Vagina (tissue), 2 donors: ENCODE measurements around the gene PRUNE2. TPM values are rescaled to one million over a fixed set of nuclear protein-coding genes. Genes with fewer than 3 reads are reported as not detected.

Experiments
- DNase-seq, 2 donors: peaks; one replicate each; pipeline ENCODE4 v3.0.0-alpha.2; 2017; ENCODE audit errors: extremely low spot score in 2 of 2
- H3K27ac ChIP-seq: fragments of 200-600 bp; sonication (generic); one replicate; pipeline ENCODE4 v1.5.1; 2019
- H3K27me3 ChIP-seq: fragments of 200-600 bp; sonication (generic); one replicate; pipeline ENCODE4 v1.5.1; 2019
- H3K36me3 ChIP-seq, 2 donors: fragments of 200-600 bp; sonication (generic); one replicate each; pipeline ENCODE4 v1.5.1; 2017 to 2019
- H3K4me1 ChIP-seq: fragments of 200-600 bp; sonication (generic); one replicate; pipeline ENCODE4 v1.5.1; 2019
- H3K4me3 ChIP-seq, 2 donors: fragments of 200-600 bp; sonication (generic); 1 replicate in 1 of 2; 2 replicates in 1 of 2; pipeline ENCODE4 v1.5.1; 2016 to 2019
- H3K9me3 ChIP-seq: fragments of 200-600 bp; sonication (generic); one replicate; pipeline ENCODE4 v1.5.1; 2019
- POLR2A ChIP-seq, 2 donors: fragments of 450-650 bp; IDR thresholded peaks; one replicate each; pipeline ENCODE4 v1.6.1; 2017; ENCODE audit warnings: antibody characterized with exemption in 2 of 2, mild to moderate bottlenecking in 2 of 2, moderate library complexity in 2 of 2
- POLR2AphosphoS5 ChIP-seq, 2 donors: sonication (generic); formaldehyde crosslinking; IDR thresholded peaks; one replicate each; pipeline ENCODE4 v1.9.0; 2017; ENCODE audit warnings: antibody characterized with exemption in 2 of 2, mild to moderate bottlenecking in 2 of 2, low read depth in 1 of 2; ENCODE audit not compliant: insufficient read depth in 1 of 2
- intact Hi-C: fragments of 100-400 bp; cut with DNase I; formaldehyde crosslinking; loops from one replicate; pipeline ENCODE4 v1.15.1; 2023
- total RNA-seq: library from RNA; depleted of rRNA; stranded (reverse); fragments of >200 nt; gene quantifications from one replicate; pipeline ENCODE4 v1.2.3, GENCODE V29; 2016
- TF ChIP-seq, protein P1 (sequence below), 3 experiments: fragments of 450-650 bp in 2 of 3; fragments of 200-600 bp in 1 of 3; sonication (generic) in 1 of 3; IDR thresholded peaks; one replicate each; pipeline ENCODE4 v1.5.1; 2017 to 2019; ENCODE audit warnings: antibody characterized with exemption in 3 of 3, mild to moderate bottlenecking in 2 of 3, moderate library complexity in 2 of 3

The PRUNE2 gene
- total RNA-seq, 1 donor from 2014 or later = 75.6 TPM

DNA sequence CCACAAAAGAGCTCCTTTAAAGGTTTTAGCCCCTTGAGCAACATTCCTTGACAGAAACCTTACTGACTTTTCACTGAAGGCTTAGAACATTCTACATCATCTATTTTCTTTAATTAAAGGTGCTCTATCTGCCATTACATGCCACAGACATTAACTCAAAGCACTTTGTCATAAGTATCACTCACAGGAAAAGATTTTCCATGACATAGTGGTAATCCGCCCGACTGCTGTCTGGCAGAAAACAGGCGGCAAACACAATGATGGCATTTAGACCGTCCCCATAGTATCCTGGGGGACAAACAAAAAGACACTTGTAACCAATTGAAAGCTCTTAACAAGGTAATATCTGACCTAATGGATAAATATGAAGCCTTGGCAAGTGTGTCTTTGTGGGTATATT lies 267.9 kb downstream of the PRUNE2 start:
- no peaks in the 10 kb centered on the region for H3K4me1 ChIP-seq
- TF ChIP-seq POLR2AphosphoS5 (IDR thresholded peaks at IDR 0.05; ENCODE audit: insufficient read depth in 1 of 2, low read depth in 1 of 2) (no peak), POLR2A (IDR thresholded peaks at IDR 0.05) (no peak)
- TF ChIP-seq, protein P1, sequence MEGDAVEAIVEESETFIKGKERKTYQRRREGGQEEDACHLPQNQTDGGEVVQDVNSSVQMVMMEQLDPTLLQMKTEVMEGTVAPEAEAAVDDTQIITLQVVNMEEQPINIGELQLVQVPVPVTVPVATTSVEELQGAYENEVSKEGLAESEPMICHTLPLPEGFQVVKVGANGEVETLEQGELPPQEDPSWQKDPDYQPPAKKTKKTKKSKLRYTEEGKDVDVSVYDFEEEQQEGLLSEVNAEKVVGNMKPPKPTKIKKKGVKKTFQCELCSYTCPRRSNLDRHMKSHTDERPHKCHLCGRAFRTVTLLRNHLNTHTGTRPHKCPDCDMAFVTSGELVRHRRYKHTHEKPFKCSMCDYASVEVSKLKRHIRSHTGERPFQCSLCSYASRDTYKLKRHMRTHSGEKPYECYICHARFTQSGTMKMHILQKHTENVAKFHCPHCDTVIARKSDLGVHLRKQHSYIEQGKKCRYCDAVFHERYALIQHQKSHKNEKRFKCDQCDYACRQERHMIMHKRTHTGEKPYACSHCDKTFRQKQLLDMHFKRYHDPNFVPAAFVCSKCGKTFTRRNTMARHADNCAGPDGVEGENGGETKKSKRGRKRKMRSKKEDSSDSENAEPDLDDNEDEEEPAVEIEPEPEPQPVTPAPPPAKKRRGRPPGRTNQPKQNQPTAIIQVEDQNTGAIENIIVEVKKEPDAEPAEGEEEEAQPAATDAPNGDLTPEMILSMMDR (IDR thresholded peaks at IDR 0.05) = no peak
- no peak overlapping the region for H3K4me3 ChIP-seq
- intact Hi-C loops = no loop called here
- no peak for DNase-seq
- no peaks in the 10 kb centered on the region for H3K27me3 ChIP-seq
- no peak overlapping the region for H3K27ac ChIP-seq
- no peaks in the 10 kb centered on the region for H3K9me3 ChIP-seq
- H3K36me3 ChIP-seq = no peaks in the 10 kb centered on the region

DNA sequence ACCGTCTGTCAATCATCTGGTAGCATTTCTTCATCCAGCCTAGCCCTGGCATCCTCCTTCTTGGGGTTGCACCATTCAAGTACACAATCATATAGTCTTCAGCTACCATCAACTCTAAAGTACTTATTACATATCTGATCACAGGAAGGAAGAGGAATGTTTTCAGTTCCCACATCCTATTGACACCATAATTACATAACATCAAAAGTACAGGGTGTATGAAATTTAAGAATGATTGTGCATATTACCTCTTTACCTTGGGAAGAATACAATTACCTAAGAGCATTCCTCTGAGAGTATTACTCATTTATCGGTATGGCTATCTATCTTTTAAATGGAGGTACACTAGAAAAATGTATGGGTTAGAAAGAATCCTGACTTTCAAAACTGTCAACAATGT lies 268.5 kb downstream of the PRUNE2 start:
- no peaks in the 10 kb centered on the region for H3K4me1 ChIP-seq
- H3K27ac ChIP-seq = no peak overlapping the region
- TF ChIP-seq POLR2A (IDR thresholded peaks at IDR 0.05) (no peak), POLR2AphosphoS5 (IDR thresholded peaks at IDR 0.05; ENCODE audit: insufficient read depth in 1 of 2, low read depth in 1 of 2) (no peak)
- TF ChIP-seq, protein P1 (IDR thresholded peaks at IDR 0.05) = no peak
- no peaks in the 10 kb centered on the region for H3K9me3 ChIP-seq
- H3K27me3 ChIP-seq = no peaks in the 10 kb centered on the region
- intact Hi-C loops = no loop called here
- no peak overlapping the region for H3K4me3 ChIP-seq
- no peak for DNase-seq
- H3K36me3 ChIP-seq = no peaks in the 10 kb centered on the region

DNA sequence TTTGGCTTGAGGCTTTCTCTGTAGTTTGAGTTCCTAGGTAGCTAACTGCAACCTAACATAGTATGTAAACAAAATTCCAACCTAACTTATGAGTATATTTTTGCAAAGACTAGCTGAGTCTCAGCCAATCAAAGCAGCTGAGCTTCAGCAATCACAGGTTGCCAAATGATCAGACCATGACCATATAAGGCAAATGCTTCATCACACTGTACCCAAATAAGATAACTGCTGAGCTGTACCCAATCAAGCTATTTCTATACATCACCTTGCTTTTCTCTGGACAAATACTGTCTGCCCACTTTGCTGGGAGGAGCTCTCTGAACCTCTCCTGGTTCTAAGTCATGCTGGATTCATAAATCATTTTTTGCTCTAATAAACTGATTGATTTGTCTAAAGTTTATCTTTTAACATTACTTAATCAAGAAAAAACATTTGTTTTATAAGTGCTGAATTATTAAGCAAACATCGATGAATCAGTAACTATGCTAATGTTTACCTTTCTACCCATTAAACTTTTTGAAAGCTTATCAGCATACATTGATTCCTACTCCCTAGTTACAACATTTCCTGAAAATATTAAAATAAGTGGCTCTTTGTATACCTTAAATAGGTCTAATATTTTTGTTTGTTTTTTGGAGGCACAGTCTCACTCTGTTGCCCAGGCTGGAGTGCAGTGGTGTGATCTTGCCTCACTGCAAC lies 271.4 kb downstream of the PRUNE2 start:
- Histone ChIP-seq H3K36me3 (no peaks in the 10 kb centered on the region), H3K4me1 (no peaks in the 10 kb centered on the region), H3K27ac (no peak overlapping the region), H3K4me3 (no peak overlapping the region), H3K27me3 (no peaks in the 10 kb centered on the region), H3K9me3 (no peaks in the 10 kb centered on the region)
- no peak for DNase-seq
- intact Hi-C loops = no loop called here
- TF ChIP-seq, protein P1 (IDR thresholded peaks at IDR 0.05) = no peak
- no peak for TF ChIP-seq POLR2AphosphoS5 (IDR thresholded peaks at IDR 0.05; ENCODE audit: insufficient read depth in 1 of 2, low read depth in 1 of 2)
- no peak for TF ChIP-seq POLR2A (IDR thresholded peaks at IDR 0.05)

DNA sequence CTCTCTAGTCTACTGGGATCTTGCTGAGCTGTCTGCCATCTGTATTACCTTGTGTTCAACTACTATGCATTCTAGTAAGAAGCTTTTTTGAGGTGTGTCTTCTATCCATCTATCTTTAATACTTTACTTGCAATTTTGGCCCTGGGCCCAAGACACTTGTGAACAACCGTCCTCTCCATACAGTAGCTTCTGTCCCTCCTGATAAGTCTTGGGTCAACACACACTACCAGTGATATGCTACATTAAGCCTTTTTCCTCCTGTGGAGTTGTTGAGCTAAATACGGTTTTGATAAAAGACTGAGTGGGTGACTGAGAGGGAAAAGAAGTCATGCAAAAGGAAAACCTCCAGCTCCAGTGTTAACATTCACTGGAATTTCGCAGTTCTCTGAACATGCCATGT lies 275.0 kb downstream of the PRUNE2 start:
- no peak for DNase-seq
- no peaks in the 10 kb centered on the region for H3K4me1 ChIP-seq
- TF ChIP-seq, protein P1 (IDR thresholded peaks at IDR 0.05) = no peak
- no peak for TF ChIP-seq POLR2AphosphoS5 (IDR thresholded peaks at IDR 0.05; ENCODE audit: insufficient read depth in 1 of 2, low read depth in 1 of 2)
- TF ChIP-seq POLR2A (IDR thresholded peaks at IDR 0.05) = no peak
- no peaks in the 10 kb centered on the region for H3K27me3 ChIP-seq
- no peaks in the 10 kb centered on the region for H3K36me3 ChIP-seq
- intact Hi-C loops = no loop called here
- no peak overlapping the region for H3K27ac ChIP-seq
- no peaks in the 10 kb centered on the region for H3K9me3 ChIP-seq
- H3K4me3 ChIP-seq = no peak overlapping the region

DNA sequence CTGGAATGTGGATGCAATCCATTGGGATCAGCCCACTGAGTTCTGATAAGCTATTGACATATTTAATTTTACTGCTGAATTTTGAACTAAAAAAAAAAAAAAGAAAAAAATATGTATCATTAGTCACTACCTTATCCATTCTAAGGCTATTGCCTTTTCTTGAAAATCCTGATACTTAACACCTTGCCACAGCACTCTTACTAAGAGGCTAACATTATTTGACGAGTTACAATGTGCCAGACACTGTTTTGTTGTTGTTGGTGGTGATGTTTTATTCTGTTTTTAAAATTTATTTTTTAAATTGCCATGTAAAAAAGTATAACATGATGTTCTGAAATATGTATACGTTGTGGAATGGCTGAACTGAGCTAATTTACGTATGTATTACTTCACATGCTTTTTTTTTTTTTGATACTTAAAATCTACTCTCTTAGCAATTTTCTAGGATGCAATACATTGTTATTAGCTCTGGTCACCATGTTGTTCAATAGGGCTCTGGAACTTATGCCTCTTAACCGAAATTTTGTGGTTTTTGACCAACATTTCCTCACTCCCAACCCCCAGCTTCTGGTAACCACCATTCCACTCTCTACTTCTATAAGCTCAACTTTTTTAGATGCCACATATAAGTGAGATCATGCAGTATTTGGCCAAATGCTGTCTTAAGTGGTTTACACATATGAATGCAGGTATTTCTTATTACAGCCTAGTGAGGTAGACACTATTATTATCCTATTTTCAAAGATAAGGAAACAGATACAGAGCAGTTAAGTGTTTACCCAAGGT lies 276.5 kb downstream of the PRUNE2 start:
- no peak for DNase-seq
- Histone ChIP-seq H3K36me3 (no peaks in the 10 kb centered on the region), H3K27me3 (no peaks in the 10 kb centered on the region), H3K4me3 (no peak overlapping the region), H3K4me1 (no peaks in the 10 kb centered on the region), H3K27ac (no peak overlapping the region), H3K9me3 (no peaks in the 10 kb centered on the region)
- TF ChIP-seq POLR2AphosphoS5 (IDR thresholded peaks at IDR 0.05; ENCODE audit: insufficient read depth in 1 of 2, low read depth in 1 of 2) (no peak), POLR2A (IDR thresholded peaks at IDR 0.05) (no peak)
- TF ChIP-seq, protein P1 (IDR thresholded peaks at IDR 0.05) = no peak
- intact Hi-C loops = no loop called here
